Progenitor cell of endocrine pancreas (in vitro differentiated cells): Measurements from ENCODE around the gene TBC1D17. TPM values are rescaled to one million over a fixed set of nuclear protein-coding genes. Genes with fewer than 3 reads are reported as not detected.

ENCODE experiments used
- DNase-seq: peaks from one replicate; pipeline ENCODE4 v3.0.0; 2021; ENCODE audit warnings: low spot score; ENCODE audit not compliant: unreplicated experiment
- H3K27ac Mint-ChIP-seq: 2 replicates; pipeline ENCODE4 v1.8.0; 2021; ENCODE audit warnings: mild to moderate bottlenecking, moderate library complexity, mixed read lengths
- H3K27me3 Mint-ChIP-seq: 2 replicates; pipeline ENCODE4 v1.8.0; 2021; ENCODE audit warnings: mixed read lengths
- H3K36me3 Mint-ChIP-seq: 2 replicates; pipeline ENCODE4 v1.8.0; 2022; ENCODE audit warnings: mixed read lengths; ENCODE audit not compliant: insufficient read depth
- H3K4me1 Mint-ChIP-seq: 2 replicates; pipeline ENCODE4 v1.8.0; 2021; ENCODE audit warnings: low read depth, mixed read lengths
- H3K4me3 Mint-ChIP-seq: 2 replicates; pipeline ENCODE4 v1.8.0; 2021; ENCODE audit warnings: low read depth, mild to moderate bottlenecking, moderate library complexity, mixed read lengths
- H3K9me3 Mint-ChIP-seq: 2 replicates; pipeline ENCODE4 v1.8.0; 2021; ENCODE audit warnings: low read depth, mixed read lengths
- CTCF ChIP-seq: fragments of 200-600 bp; sonication (generic); IDR thresholded peaks from one replicate; pipeline ENCODE4 v1.5.0; 2021; ENCODE audit warnings: antibody characterized with exemption, mild to moderate bottlenecking; ENCODE audit not compliant: unreplicated experiment
- total RNA-seq: library from RNA; stranded (reverse); gene quantifications from 2 replicates; pipeline ENCODE4 v1.2.1, GENCODE V29; 2021

Gene TBC1D17
- total RNA-seq, 1 donor from 2014 or later = 44.6 TPM

GRCh38 chr19:49869484-49870308 is 7.8 kb upstream of the TBC1D17 start:
- no peak overlapping the region for H3K4me3 Mint-ChIP-seq
- TF ChIP-seq CTCF = no peak
- no peaks in the 10 kb centered on the region for H3K27me3 Mint-ChIP-seq
- DNase-seq = peak; percentile 92
- no peaks in the 10 kb centered on the region for H3K9me3 Mint-ChIP-seq
- peaks cover 18% of the 10 kb centered on the region for H3K4me1 Mint-ChIP-seq
- H3K36me3 Mint-ChIP-seq = peaks cover 9% of the 10 kb centered on the region
- no peak overlapping the region for H3K27ac Mint-ChIP-seq

- Mint-ChIP-seq H3K27ac (no peak overlapping the region), H3K27me3 (no peaks in the 10 kb centered on the region), H3K36me3 (peaks cover 6% of the 10 kb centered on the region), H3K9me3 (no peaks in the 10 kb centered on the region), H3K4me1 (peaks cover 19% of the 10 kb centered on the region), H3K4me3 (no peak overlapping the region)
- TF ChIP-seq CTCF = no peak
- no peak for DNase-seq
Measured at GRCh38 chr19:49870309-49870901, 7.1 kb upstream of the TBC1D17 start.

- DNase-seq = no peak
- H3K4me1 Mint-ChIP-seq = peaks cover 14% of the 10 kb centered on the region
- no peaks in the 10 kb centered on the region for H3K27me3 Mint-ChIP-seq
- H3K27ac Mint-ChIP-seq = peak overlapping the region; percentile 89
- H3K9me3 Mint-ChIP-seq = no peaks in the 10 kb centered on the region
- TF ChIP-seq CTCF = no peak
- H3K4me3 Mint-ChIP-seq = peak overlapping the region; percentile 37
- H3K36me3 Mint-ChIP-seq = peaks cover 5% of the 10 kb centered on the region
Measured at GRCh38 chr19:49871349-49871985, 6.0 kb upstream of the TBC1D17 start.

GRCh38 chr19:49872245-49873128 is 5.0 kb upstream of the TBC1D17 start:
- peak overlapping the region; percentile 37 for H3K4me3 Mint-ChIP-seq
- TF ChIP-seq CTCF = no peak
- no peak for DNase-seq
- H3K36me3 Mint-ChIP-seq = peaks cover 3% of the 10 kb centered on the region
- H3K4me1 Mint-ChIP-seq = peaks cover 11% of the 10 kb centered on the region
- no peaks in the 10 kb centered on the region for H3K27me3 Mint-ChIP-seq
- H3K27ac Mint-ChIP-seq = peak overlapping the region; percentile 89
- H3K9me3 Mint-ChIP-seq = no peaks in the 10 kb centered on the region

- DNase-seq = no peak
- H3K36me3 Mint-ChIP-seq = peaks cover 3% of the 10 kb centered on the region
- no peaks in the 10 kb centered on the region for H3K9me3 Mint-ChIP-seq
- no peak overlapping the region for H3K4me3 Mint-ChIP-seq
- no peak overlapping the region for H3K27ac Mint-ChIP-seq
- no peaks in the 10 kb centered on the region for H3K27me3 Mint-ChIP-seq
- no peak for TF ChIP-seq CTCF
- peaks cover 12% of the 10 kb centered on the region for H3K4me1 Mint-ChIP-seq
Measured at GRCh38 chr19:49873129-49873521, 4.4 kb upstream of the TBC1D17 start.
